HG03025 (cell line): ENCODE results near the gene NHSL1.

Experiments
- ATAC-seq: cut with Tn5 transposase; IDR thresholded peaks from one replicate; pipeline ENCODE4 v1.9.1; 2021; ENCODE audit warnings: mild to moderate bottlenecking, moderate library complexity; ENCODE audit not compliant: unreplicated experiment, low FRiP score

The NHSL1 gene

GRCh38 chr6:138410048-138410735 is 89.1 kb downstream of the NHSL1 start:
- no peak for ATAC-seq

GRCh38 chr6:138406443-138406842 is 92.9 kb downstream of the NHSL1 start:
- ATAC-seq: no peak

GRCh38 chr6:138405816-138406413 is 93.4 kb downstream of the NHSL1 start:
- no peak for ATAC-seq

- ATAC-seq: no peak
These were observed 94.5 kb downstream of the NHSL1 start for GRCh38 chr6:138404666-138405337.

GRCh38 chr6:138403801-138404665 is 95.3 kb downstream of the NHSL1 start, which contains the start of gene HEBP2:
TSS of gene HEBP2 (plus strand) at chr6:138404223. CDS start at chr6:138404496, 273 bp downstream.
- ATAC-seq: peak; percentile 87

- ATAC-seq: peak; percentile 15
These were observed 95.9 kb downstream of the NHSL1 start for GRCh38 chr6:138403324-138403800.

- no peak for ATAC-seq
These were observed 96.5 kb downstream of the NHSL1 start for GRCh38 chr6:138402838-138403187.

GRCh38 chr6:138401960-138402837 is 97.1 kb downstream of the NHSL1 start:
- no peak for ATAC-seq

GRCh38 chr6:138400326-138400725 is 99.0 kb downstream of the NHSL1 start:
- no peak for ATAC-seq

GRCh38 chr6:138397128-138398122 is 101.9 kb downstream of the NHSL1 start:
- ATAC-seq: no peak

GRCh38 chr6:138396709-138397108 is 102.6 kb downstream of the NHSL1 start:
- no peak for ATAC-seq

- ATAC-seq: peak; percentile 53
These were observed 105.2 kb downstream of the NHSL1 start for GRCh38 chr6:138393871-138394783.

- no peak for ATAC-seq
These were observed 109.7 kb downstream of the NHSL1 start for GRCh38 chr6:138389551-138389950.

- ATAC-seq: no peak
These were observed 111.5 kb downstream of the NHSL1 start for GRCh38 chr6:138387577-138388368.

- no peak for ATAC-seq
These were observed 112.4 kb downstream of the NHSL1 start for GRCh38 chr6:138386897-138387296.

- ATAC-seq: no peak
These were observed 115.5 kb downstream of the NHSL1 start for GRCh38 chr6:138383776-138384175.
